HepG2 (cell line): ENCODE measurements around the gene BAIAP2L1. TPM values are rescaled to one million over a fixed set of nuclear protein-coding genes. Genes with fewer than 3 reads are reported as not detected.

Source experiments
- AHDC1 ChIP-seq: sonication (generic); formaldehyde crosslinking; IDR thresholded peaks from 2 replicates; pipeline ENCODE4 v1.5.1; 2020; ENCODE audit warnings: mild to moderate bottlenecking, missing genetic modification reagents, borderline replicate concordance
- CEBPG ChIP-seq: IDR thresholded peaks from 2 replicates; pipeline ENCODE4 v1.6.1; 2016
- GFI1 ChIP-seq: sonication (generic); formaldehyde crosslinking; IDR thresholded peaks from 2 replicates; pipeline ENCODE4 v1.5.0; 2020; ENCODE audit warnings: missing genetic modification reagents, mild to moderate bottlenecking, borderline replicate concordance
- HNF4G ChIP-seq, 2 experiments: sonication (generic) in 1 of 2; formaldehyde crosslinking in 1 of 2; IDR thresholded peaks; 2 replicates each; pipeline versions ENCODE4 v1.4.0 to v1.6.1; 2011 to 2020; ENCODE audit warnings: borderline replicate concordance in 2 of 2, low read depth in 2 of 2, mild to moderate bottlenecking in 2 of 2, low read length in 1 of 2, missing genetic modification reagents in 1 of 2, moderate library complexity in 1 of 2
- IRF2 ChIP-seq: IDR thresholded peaks from 2 replicates; pipeline ENCODE4 v1.6.1; 2018; ENCODE audit warnings: missing genetic modification reagents, missing compliant biosample characterization
- KDM6A ChIP-seq: IDR thresholded peaks from 2 replicates; pipeline ENCODE4 v1.6.1; 2016; ENCODE audit warnings: low read depth
- MNT ChIP-seq: fragments of 450-650 bp; IDR thresholded peaks from 2 replicates; pipeline ENCODE4 v1.6.1; 2016
- NCOA2 ChIP-seq: sonication (generic); formaldehyde crosslinking; IDR thresholded peaks from 2 replicates; pipeline ENCODE4 v1.8.0; 2022; ENCODE audit warnings: inconsistent platforms
- NFIC ChIP-seq: IDR thresholded peaks from 2 replicates; pipeline ENCODE4 v1.6.1; 2012; ENCODE audit warnings: mild to moderate bottlenecking, low read length, inconsistent platforms
- RCOR2 ChIP-seq: IDR thresholded peaks from 2 replicates; pipeline ENCODE4 v1.6.1; 2016; ENCODE audit warnings: missing biosample characterization, missing genetic modification reagents
- SOX13 ChIP-seq, 3 experiments: fragments of 450-650 bp in 1 of 3; sonication (generic) in 1 of 3; formaldehyde crosslinking in 1 of 3; IDR thresholded peaks in 2 of 3; conservative IDR thresholded peaks in 1 of 3; 2 replicates each; pipeline versions ENCODE4 v1.5.0 to v1.6.1; 2016 to 2020; ENCODE audit warnings: antibody characterized with exemption in 1 of 3, mild to moderate bottlenecking in 1 of 3, missing compliant biosample characterization in 1 of 3, missing genetic modification reagents in 1 of 3, moderate library complexity in 1 of 3
- TBX2 ChIP-seq: sonication (generic); formaldehyde crosslinking; IDR thresholded peaks from 2 replicates; pipeline ENCODE4 v1.5.0; 2020; ENCODE audit warnings: missing genetic modification reagents, mild to moderate bottlenecking, borderline replicate concordance
- TCF7L2 ChIP-seq: IDR thresholded peaks from 2 replicates; pipeline ENCODE4 v1.6.1; 2011; ENCODE audit warnings: mild to moderate bottlenecking, low read depth, low read length, moderate library complexity
- ZNF746 ChIP-seq: sonication (generic); formaldehyde crosslinking; IDR thresholded peaks from 2 replicates; pipeline ENCODE4 v1.8.0; 2022; ENCODE audit warnings: mild to moderate bottlenecking, missing genetic modification reagents
- polyA plus RNA-seq, 8 experiments: library from polyadenylated mRNA; depleted of rRNA in 3 of 8; stranded (reverse) in 7 of 8; unstranded in 1 of 8; fragments of >200 nt; fragmentation: Illumina TruSeq in 4 of 8; extraction: Trizol in 4 of 8; gene quantifications; 2 replicates each; pipeline versions ENCODE4 v1.2.1 to v1.2.3, GENCODE V29; 2011 to 2016; ENCODE audit warnings: low read depth in 4 of 8, missing spikeins in 1 of 8, mixed read lengths in 1 of 8; ENCODE audit not compliant: insufficient read depth in 1 of 8
- total RNA-seq, 5 experiments: library from RNA; depleted of rRNA; stranded (reverse); fragments of >200 nt; fragmentation: Illumina TruSeq; extraction: Trizol; gene quantifications; 2 replicates each; pipeline ENCODE4 v1.2.3, GENCODE V29; 2016; ENCODE audit warnings: low read depth in 1 of 5
- TF ChIP-seq, protein P1 (sequence below): sonication (generic); formaldehyde crosslinking; IDR thresholded peaks from 2 replicates; pipeline ENCODE4 v1.8.0; 2022; ENCODE audit warnings: mild to moderate bottlenecking, missing genetic modification reagents
- TF ChIP-seq, protein P2 (sequence below): sonication (generic); formaldehyde crosslinking; IDR thresholded peaks from 2 replicates; pipeline ENCODE4 v1.9.0; 2022; ENCODE audit warnings: missing genetic modification reagents, mild to moderate bottlenecking, borderline replicate concordance

BAIAP2L1 gene
- total and polyA plus RNA-seq, 2 of the 13 experiments (the other 11 are each of a cell fraction or from before 2014, with no cell fraction given) = 13.0 to 21.5 TPM

- TF ChIP-seq AHDC1 (CRISPR knock-in tag) (0 out of 2 replicates have a peak, but pooled peaks have one; percentile 25), SOX13 (IDR thresholded peaks at IDR 0.05) (peak; percentile 72), SOX13 (CRISPR knock-in tag; conservative IDR thresholded peaks at IDR 0.05 in 1 of 2, IDR thresholded peaks at IDR 0.05 in 1 of 2) (peak in 1 of 2 experiments; percentile 82; a peak in 2 of 4 replicates), CEBPG (CRISPR knock-in tag) (peak; percentile 97), RCOR2 (CRISPR knock-in tag) (peak; percentile 69), NFIC (0 out of 2 replicates have a peak, but pooled peaks have one; percentile 47), IRF2 (CRISPR knock-in tag) (peak; percentile 44; the same call in 1 of the 2 replicates), HNF4G (IDR thresholded peaks at IDR 0.05; ENCODE audit: borderline replicate concordance, low read depth, low read length) (peak; percentile 29; the same call in 1 of the 2 replicates), HNF4G (CRISPR knock-in tag; IDR thresholded peaks at IDR 0.05; ENCODE audit: borderline replicate concordance, low read depth) (0 out of 2 replicates have a peak, but pooled peaks have one; percentile 33), KDM6A (peak; percentile 73; the same call in 1 of the 2 replicates), ZNF746 (CRISPR knock-in tag) (peak; percentile 79; the same call in 1 of the 2 replicates), MNT (peak; percentile 68), GFI1 (CRISPR knock-in tag) (peak; percentile 55; the same call in 1 of the 2 replicates), TBX2 (CRISPR knock-in tag) (peak; percentile 61), TCF7L2 (peak; percentile 78), NCOA2 (CRISPR knock-in tag) (peak; percentile 90)
- TF ChIP-seq, protein P1, sequence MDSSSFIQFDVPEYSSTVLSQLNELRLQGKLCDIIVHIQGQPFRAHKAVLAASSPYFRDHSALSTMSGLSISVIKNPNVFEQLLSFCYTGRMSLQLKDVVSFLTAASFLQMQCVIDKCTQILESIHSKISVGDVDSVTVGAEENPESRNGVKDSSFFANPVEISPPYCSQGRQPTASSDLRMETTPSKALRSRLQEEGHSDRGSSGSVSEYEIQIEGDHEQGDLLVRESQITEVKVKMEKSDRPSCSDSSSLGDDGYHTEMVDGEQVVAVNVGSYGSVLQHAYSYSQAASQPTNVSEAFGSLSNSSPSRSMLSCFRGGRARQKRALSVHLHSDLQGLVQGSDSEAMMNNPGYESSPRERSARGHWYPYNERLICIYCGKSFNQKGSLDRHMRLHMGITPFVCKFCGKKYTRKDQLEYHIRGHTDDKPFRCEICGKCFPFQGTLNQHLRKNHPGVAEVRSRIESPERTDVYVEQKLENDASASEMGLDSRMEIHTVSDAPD (CRISPR knock-in tag) = 0 out of 2 replicates have a peak, but pooled peaks have one; percentile 26
- TF ChIP-seq, protein P2, sequence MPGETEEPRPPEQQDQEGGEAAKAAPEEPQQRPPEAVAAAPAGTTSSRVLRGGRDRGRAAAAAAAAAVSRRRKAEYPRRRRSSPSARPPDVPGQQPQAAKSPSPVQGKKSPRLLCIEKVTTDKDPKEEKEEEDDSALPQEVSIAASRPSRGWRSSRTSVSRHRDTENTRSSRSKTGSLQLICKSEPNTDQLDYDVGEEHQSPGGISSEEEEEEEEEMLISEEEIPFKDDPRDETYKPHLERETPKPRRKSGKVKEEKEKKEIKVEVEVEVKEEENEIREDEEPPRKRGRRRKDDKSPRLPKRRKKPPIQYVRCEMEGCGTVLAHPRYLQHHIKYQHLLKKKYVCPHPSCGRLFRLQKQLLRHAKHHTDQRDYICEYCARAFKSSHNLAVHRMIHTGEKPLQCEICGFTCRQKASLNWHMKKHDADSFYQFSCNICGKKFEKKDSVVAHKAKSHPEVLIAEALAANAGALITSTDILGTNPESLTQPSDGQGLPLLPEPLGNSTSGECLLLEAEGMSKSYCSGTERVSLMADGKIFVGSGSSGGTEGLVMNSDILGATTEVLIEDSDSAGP (CRISPR knock-in tag) = peak; percentile 36; the same call in 1 of the 2 replicates
Measured at GRCh38 chr7:98417604-98418270, 16.8 kb upstream of the BAIAP2L1 start (continued).
